ENCODE measurements around the gene SCG3.

- TF ChIP-seq CTCF (IDR thresholded peaks at IDR 0.05 in 4 of 5, conservative IDR thresholded peaks at IDR 0.05 in 1 of 5) (no peak), POLR2A (IDR thresholded peaks at IDR 0.05) (no peak)
Observed at GRCh38 chr15:51724673-51725072, 43.4 kb downstream of the SCG3 start.

Data from gastrocnemius medialis (tissue), 4 donors.